GM19438 (cell line): ENCODE data around the gene MYOM3.

Experiments used
- ATAC-seq: cut with Tn5 transposase; IDR thresholded peaks from one replicate; pipeline ENCODE4 v1.9.1; 2021; ENCODE audit warnings: low read depth; ENCODE audit not compliant: unreplicated experiment

MYOM3 gene

DNA sequence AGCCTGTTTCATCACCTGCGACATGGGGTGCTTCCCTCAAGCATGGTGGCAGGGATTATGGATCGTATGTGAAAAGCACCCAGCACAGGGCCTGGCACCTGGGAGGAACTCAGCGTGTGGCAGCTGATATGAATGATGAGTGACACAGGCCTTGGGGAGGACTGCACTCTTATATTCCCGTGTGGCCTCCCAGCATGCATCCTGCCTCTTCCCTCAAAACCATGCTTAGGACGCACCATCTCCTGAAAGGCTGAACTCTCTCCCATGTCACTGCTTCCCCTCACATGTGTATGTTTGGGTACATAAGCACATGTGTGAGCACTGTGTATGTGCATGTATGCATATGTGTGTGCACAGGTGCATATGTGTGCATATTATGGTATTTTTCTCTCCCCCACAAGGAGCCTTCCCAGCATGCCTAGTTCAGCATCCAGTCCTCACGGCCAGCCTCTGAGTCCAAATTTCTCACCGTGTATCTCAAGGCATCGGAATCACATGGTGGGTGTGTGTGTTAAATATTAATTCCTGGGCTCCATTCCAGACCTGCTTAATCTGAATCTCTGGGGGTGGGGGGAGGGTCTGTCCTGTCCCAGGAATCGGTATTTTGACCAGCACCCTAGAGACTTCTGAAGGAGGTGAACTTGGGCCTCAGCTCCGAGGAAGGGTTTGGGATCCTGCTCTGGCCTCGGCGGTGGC is 12.8 kb downstream of the MYOM3 start:
- no peak for ATAC-seq

DNA sequence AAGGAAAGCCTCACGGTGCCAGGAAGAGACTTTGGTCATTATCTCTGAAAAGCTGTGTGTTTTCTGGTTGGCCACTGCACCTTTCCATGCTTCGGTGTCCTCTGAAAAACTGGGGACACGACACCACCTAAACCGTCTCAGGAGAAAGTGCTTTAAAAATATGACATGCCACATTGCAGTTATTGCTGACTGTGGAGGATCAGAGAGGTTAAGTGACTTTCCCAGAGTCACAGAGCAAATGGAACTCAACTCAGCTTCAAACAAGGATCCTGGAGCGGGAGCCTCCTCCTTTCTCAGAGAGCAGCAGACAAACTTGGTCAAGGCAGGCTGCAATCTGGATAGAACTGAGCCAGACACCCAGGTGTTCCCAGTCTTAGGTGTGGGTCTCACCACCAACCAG is 13.8 kb downstream of the MYOM3 start:
- ATAC-seq: no peak

DNA sequence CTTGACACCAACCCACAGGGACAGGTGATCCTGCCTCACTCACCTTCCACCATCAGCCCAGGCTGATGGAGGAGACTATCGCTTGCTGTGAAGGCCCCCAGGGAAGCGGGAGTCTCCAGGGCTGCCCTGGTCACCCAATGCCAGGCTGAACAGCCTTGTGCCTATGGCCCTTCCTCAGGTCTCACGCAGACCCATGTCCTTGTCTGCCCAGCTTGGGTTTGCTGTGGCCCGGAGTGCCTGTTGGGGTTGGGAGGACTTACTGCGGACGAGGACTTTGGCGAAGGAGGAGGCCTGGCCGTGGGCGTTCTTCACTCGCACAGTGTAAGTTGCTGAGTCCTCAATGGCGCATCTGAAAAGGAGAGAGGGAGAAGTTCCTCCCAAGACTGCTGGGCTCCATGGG is 14.3 kb downstream of the MYOM3 start:
- no peak for ATAC-seq

DNA sequence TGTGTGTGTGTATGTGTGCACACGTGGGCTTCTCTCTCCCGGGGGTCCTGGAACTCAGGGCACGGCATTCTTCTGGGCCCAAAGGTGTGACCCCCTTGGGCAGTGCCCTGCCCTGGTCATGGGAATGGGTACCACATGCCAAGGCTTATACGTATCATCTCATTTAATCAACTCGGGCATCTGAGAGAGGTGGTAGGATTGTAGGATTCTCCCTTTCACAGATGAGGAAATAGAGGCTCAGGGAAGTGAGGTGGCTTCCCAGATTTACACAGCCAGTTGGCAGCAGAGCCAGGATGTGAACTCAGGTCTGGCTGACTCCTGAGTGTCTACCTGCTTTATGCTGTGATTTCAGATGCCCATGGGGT is 15.2 kb downstream of the MYOM3 start:
- no peak for ATAC-seq

DNA sequence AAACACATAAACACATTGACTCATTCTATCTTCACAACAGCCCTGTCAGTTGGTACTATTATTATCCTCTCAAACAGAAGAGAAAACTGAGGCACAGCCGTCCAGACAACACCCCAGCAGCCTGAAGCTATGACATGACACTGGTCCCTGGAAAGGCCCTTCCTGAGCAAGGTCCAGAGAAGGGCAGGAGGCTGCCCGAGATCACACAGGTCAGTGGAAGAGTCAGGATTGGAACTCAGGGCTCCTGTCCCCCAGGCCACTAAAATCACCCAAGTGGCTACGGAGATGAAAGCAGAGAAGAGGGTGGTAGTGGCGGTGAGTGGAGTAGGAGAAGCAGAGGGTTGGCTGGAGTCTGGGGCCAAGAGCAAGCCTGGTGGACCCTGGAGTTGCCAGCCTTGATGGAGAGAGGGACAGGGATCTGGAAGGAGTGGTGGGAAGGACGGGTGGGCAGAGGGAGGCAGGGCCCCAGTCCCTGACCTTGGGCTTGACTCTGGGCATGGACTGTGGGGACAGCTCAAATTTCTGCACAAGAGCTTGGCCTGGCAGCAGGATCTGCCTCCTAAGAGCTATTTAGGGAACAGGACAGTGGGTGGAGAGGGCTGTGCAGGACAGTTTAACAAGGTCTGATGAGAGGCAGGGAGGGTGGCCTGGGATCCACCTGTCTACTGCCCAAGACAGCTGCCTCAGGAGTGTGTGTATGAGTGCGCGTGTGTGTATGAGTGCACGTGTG is 15.8 kb downstream of the MYOM3 start:
- no peak for ATAC-seq

DNA sequence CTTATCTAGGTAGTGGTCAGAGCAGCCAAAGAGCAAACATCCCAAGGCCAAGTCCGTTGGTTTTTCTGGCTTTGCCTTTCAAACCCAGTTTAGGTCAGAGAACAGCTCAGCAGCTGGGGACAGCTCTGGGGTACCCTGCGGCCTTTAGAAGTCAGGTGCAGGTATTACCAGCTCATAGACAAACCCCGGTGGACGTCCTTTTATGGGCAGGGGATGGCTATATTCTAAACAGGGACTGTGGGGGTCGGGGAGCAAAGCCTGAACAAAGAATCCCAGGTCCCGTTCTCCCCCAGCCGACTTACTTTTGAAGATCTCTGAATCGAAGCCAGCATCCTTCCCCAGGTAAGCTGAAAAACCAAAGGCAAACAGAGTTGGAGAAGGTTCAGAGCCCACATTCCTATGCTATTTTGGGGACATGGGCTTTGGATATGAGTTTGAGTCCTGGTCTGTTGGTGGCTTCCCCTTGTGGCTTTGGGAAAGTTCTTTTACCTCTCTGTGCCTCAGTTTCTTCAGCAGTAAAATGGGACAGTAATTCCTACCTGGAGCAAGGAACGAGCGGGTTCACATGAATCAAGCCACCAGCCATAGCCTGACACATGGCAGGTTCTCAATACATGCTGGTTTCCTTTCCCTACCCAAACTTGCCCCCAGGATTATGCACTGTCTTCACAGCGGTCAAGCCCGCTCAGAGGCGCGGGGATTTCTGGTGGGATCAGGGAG is 16.6 kb downstream of the MYOM3 start:
- ATAC-seq: no peak

DNA sequence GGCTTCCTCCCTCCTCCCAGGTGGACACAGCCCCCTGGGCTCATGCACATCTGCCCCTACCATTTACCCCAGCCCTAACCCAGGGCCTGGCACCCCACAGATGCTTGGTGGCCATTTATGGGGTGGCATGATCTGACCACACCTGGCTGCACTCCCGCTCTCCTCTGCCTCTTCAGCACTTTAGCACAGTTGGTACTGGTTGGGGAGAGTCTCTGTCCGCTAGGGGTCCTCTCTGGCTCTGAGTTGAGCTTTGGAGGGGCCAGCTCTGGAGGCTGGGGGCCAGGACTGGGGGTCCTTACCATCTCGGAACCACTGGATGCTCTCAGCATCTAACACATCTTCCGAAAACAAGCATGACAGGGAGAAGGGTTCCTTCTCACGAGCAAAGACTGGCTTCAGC is 17.4 kb downstream of the MYOM3 start:
- no peak for ATAC-seq

DNA sequence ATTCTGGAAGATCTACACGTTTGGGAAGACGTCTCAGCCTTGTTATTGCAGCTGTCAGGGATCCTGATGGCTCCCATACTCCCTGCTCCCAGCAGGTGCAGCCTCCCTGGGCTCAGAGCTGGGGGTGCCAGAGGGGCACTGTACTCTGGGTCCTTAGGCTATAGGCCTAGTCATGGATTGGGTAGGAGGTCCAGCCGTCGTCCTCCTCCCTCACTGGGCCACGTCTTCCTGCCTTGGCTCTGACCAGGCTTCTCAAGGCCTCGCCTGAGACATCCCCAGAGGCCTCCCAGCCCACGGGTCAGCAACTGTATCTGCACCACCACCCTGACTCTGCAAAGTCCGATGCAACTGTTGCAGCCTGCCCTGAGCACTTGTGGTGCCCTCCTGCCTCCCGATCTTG is 18.2 kb downstream of the MYOM3 start:
- no peak for ATAC-seq

DNA sequence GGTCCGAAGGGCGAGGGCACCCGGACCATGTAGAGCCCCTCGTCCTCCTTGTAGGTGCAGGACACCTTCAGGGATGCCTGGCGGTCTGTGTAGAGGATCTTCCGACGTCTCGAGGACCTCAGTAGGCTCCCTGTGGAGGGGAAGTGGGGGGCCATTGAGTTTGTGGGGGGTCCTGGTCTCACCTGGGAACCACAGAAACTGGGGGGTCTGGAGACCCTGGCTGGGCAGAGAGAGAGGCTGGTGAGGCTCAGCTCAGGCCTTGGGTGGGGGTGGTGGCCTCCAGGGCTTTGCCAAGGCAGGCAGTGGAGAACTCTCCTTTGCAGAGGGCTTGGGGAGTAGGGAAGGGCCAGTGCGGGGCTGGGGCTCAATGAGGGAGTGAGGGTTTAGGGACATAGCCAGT is 19.0 kb downstream of the MYOM3 start:
- ATAC-seq: no peak

DNA sequence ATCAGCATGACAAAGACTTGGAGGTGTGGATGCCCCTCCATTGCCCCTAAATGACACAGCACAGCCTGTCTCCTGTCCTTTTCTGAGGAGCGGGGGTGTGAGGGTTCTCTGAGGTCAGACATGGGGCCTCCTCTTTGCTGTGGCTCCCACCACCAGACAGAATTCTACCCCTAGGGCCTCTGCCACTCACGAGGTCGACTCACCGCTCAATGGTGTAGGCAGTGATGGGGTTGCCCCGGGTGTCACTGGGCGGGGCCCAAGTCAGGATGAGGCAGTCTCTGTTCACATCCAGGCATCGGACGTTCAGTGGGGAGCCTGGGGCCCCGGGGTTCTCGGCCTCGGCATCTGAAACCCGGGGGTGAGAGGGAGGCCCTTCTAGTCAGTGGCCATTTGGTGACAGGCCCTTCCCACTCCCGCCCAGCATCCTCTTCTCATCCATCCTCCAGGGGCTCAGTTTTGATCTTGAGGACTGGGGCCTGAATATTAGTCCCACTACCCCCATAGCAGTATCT is 19.9 kb downstream of the MYOM3 start:
- no peak for ATAC-seq

DNA sequence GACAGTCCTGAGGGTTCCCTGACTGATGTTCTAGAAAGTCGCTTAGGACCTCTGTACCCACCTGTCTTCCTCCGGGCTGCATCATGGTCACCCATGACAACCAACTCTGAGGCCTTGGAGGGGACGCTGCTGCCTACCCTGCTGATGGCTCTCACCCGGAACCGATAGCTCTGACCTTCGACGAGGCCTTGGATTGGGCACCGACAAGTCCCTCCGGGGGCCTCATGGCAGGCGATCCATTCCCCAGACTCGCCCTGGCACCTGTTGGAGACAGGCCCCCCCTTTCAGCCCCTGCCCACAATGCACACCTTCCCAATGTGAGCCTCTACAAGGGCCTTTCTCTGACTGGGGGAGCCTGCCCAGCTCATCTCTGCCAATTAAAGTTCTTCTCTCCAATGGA is 21.2 kb downstream of the MYOM3 start:
- ATAC-seq: no peak

DNA sequence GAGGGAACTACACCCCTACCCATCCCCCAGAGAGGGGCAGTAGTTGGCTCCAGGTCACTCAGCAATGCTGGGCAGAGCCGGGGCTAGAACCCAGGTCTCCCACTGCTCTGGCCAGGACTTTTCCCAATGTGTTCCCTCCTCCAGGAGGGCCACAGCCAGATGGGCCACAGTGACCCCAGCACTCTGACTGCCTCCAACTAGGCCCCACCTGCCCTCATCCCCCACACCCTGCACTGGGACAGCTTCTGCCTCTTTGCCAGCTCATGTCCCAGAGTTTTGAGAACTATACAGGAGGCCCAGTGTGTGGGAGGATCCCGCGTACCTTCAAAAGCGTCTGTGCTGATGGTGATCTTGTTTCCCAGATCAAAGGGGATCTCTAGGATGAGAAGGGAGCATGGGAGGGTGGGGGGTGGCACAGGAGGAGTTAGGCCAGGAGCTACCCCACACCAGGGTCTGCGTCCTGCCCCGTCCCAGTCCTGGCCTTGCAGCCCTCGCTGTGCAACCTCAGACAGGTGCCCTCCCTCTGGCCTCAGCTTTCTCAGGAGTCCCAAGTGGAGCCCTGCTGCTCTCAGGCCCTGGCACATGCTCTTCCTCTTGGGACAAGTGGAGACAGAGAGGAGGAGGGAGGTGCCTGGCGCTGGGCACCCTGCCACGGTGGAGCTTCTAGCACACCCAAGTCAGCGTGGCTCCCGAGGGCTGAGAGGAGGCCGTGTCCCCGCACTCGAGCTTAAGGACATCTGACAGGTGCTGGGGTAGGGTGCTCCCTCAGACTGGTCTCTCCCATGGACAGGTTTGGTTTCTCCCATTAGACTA is 22.0 kb downstream of the MYOM3 start:
- ATAC-seq: no peak

DNA sequence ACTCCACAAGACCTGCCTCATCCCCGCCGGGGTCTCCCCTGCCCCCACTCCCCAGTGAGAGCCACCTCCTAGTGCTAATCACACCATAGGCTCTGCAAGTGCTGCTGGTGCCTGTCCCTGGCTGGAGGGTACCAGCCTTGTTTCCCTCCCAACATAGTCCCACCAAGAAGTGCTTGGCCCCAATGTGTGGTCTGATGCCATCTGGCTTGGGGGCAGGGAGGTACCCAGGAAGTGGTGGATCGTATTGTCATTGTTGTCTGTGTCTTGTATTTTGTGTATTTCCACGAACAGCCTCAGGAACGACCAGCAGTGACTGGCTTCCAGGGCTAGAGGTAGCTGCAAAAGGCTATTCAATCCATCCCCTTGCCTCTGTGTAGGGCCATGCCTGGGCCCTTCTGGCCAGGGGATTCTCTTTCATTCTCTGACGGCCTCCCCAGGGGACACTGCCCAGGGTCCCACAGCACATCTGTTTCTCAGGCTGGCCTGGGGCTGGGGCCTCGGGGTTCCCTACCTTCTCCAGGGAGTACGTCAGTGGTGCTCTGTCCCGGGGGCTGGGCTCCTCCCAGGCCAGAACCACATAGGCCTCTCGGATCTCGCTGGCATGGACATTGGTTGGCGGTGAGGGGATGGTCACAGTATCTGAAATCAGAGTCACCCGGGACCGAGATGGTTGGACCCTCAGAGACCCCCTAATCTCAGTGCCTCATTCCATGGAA is 22.8 kb downstream of the MYOM3 start:
- ATAC-seq: no peak

DNA sequence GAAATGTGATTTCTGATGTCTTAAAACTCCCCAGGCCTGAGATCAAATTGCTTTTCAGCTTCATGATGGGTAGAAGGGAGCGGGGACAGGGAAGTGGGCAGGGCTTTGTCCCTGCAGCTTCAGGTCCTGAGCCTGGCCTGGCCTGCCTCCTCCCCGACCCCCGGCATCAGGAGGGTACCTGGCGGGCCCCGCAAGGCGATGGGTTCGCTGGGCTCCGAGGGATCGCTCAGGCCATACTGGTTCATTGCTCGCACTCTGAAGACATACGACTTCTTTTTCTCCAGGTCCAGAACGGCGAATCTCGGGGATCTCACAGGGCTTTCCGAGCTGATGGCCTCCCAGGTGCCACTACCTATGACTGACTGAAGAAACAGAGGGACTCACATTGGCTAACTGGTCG is 25.5 kb downstream of the MYOM3 start:
- no peak for ATAC-seq

DNA sequence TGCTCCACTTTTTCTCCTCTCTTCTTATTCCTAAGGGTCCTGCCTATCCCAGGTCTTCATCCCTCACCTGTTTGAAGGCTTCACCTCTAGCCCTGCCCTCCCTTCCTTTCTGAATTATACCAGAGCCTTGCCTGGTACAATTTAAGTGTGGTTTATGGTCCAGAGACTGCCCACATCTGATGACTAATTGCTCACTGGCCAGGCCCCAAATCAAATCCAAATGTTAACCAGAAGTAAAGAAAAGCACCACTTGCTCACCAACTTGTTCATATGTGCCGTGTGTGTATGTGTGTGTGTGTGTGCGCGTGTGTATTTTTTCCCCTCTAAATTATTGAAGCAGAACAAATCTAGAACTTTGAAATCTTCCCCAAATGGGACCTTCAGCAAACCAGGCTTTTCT is 26.4 kb downstream of the MYOM3 start:
- ATAC-seq: no peak

DNA sequence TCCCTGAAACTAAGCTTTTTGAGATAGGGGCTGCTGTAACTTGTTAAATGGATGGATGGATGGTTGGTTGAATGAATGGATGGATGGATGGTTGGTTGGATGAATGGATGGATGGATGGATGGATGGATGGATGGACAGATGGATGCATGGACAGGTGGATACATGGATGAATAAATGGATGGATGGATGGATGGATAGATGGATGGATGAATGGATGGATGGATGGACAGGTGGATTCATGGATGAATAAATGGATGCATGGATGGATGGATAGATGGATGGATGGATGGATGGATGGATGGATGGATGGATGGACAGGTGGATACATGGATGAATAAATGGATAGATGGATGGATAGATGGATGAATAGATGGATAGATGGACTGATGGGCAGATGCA is 26.9 kb downstream of the MYOM3 start:
- ATAC-seq: no peak

DNA sequence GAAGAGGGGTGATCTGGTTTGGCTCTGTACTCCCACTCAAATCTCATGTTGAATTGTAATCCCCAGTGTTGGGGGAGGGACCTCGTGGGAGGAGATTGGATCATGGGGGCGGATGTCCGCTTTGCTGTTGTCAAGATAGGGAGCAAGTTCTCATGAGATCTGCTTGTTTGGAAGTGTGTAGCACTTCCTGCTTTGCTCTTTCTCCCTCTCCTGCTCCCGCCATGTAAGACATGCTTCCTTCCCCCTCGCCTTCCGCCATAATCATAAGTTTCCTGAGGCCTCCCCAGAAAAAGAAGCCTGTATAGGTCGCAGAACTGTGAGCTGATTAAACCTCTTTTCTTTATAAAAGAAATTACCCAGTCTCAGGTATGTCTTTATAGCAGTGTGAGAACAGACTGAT is 27.9 kb downstream of the MYOM3 start:
- ATAC-seq: no peak

DNA sequence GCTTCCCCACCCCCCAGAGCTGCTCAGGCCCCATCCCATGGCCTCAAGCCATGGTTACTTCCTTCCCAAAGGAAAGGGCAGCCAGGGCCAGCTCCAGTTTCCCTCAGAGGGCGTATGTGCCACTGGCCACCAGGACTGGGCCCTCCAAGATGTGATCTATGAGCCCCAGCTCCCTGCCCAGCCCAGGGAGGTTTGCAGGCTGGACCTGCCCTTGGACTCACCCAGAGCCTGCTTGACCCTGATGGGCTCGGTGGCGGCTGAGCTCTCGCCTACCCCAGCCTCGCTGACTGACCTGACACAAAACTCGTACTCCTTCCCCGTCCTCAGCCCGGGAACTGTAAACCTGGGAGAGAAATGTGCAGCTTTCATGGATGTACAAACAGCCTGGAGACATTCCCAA is 29.6 kb downstream of the MYOM3 start:
- ATAC-seq: no peak

DNA sequence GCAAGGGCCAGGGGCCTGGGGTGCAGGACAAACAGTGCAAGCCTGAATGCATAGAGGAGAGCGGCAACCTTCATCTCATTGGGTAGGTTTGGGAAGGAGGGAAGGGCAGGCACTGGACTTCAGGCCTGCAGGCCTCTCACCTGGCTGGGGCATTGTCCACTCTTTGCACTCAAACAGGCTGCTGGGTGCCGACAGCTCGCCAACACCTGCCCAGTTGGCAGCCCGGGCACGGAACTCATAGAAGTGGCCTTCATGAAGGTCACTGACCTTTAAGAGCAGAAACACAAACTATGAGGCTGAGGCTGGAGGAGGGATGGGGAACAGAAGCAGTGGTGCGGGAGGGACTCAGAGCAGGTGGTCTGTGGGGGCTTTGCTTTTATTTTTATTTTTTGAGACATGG is 30.7 kb downstream of the MYOM3 start:
- no peak for ATAC-seq

DNA sequence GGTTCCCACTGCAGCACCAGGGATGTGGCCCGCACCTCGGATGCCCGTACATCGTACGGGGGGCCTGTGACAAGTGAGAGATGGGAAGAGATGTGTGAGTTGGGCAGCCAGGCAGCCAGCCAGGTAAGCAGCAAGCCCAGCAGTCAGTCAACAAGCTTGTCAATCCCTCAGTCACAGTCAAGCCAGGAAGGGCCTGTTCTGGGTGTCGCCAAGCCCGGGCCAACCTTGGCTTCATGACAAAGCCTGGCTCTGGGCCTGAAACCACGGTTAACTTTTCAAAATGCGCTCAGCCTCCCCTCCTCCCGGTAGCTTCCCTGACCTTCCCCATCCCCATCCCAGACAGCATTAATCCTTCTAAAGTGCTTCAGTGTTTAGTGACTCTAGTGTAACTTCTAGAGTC is 31.8 kb downstream of the MYOM3 start:
- no peak for ATAC-seq
